PC-9 (cell line): Measurements from ENCODE around the gene SULT4A1. TPM values are rescaled to one million over a fixed set of nuclear protein-coding genes. Genes with fewer than 3 reads are reported as not detected.

Source experiments
- BruUV-seq: library from RNA; stranded (reverse); fragments of 400-500 nt; replicated peaks from 2 replicates; lab custom pipeline; 2021; lab: Mats Ljungman, UMichigan
- CTCF ChIA-PET: fragments of 300-600 bp; sonication (Branson Sonifier 250); formaldehyde crosslinking; loops from one replicate; lab custom pipeline; 2022; ENCODE audit warnings: antibody characterized with exemption; lab: Charles Lee
- POLR2A ChIA-PET: fragments of 300-600 bp; sonication (Branson Sonifier 250); formaldehyde crosslinking; loops from one replicate; lab custom pipeline; 2022; ENCODE audit warnings: antibody characterized with exemption; ENCODE audit not compliant: unreplicated experiment; lab: Charles Lee
- DNase-seq, 2 experiments: peaks; one replicate each; pipeline versions ENCODE4 v3.0.0 to v3.0.0-alpha.2; 2015 to 2022; ENCODE audit warnings: mixed read lengths in 1 of 2
- H2AFZ ChIP-seq: fragments of 200-600 bp; sonication (generic); 2 replicates; pipeline ENCODE4 v1.8.1; 2017; ENCODE audit warnings: antibody characterized with exemption
- H3F3A ChIP-seq: fragments of 200-600 bp; sonication (generic); 2 replicates; pipeline ENCODE4 v1.8.1; 2017; ENCODE audit warnings: antibody characterized with exemption, mild to moderate bottlenecking, low read depth; ENCODE audit not compliant: insufficient read depth
- H3K27ac ChIP-seq: fragments of 200-600 bp; sonication (generic); 2 replicates; pipeline ENCODE4 v1.6.1; 2016; ENCODE audit warnings: mixed run types
- H3K27me3 ChIP-seq: fragments of 200-600 bp; sonication (generic); 2 replicates; pipeline ENCODE4 v1.6.1; 2016; ENCODE audit warnings: low read depth, mixed run types; ENCODE audit not compliant: insufficient read depth
- H3K36me3 ChIP-seq: fragments of 200-600 bp; sonication (generic); 2 replicates; pipeline ENCODE4 v1.6.1; 2016; ENCODE audit warnings: low read depth, mixed run types
- H3K4me1 ChIP-seq: fragments of 200-600 bp; sonication (generic); replicated peaks from 2 replicates; pipeline ENCODE4 v1.6.1; 2016; ENCODE audit warnings: mixed run types; ENCODE audit not compliant: insufficient read depth
- H3K4me2 ChIP-seq: fragments of 200-600 bp; sonication (generic); 2 replicates; pipeline ENCODE4 v1.6.1; 2017; ENCODE audit warnings: mixed run types
- H3K4me3 ChIP-seq: fragments of 200-600 bp; sonication (generic); 2 replicates; pipeline ENCODE4 v1.6.1; 2016; ENCODE audit warnings: mixed run types
- H3K79me2 ChIP-seq: fragments of 200-600 bp; sonication (generic); 2 replicates; pipeline ENCODE4 v1.6.1; 2017; ENCODE audit warnings: low read depth, mixed run types
- H3K9me2 ChIP-seq: fragments of 200-600 bp; sonication (generic); 2 replicates; pipeline ENCODE4 v1.8.1; 2017; ENCODE audit warnings: mild to moderate bottlenecking; ENCODE audit not compliant: insufficient read depth
- H3K9me3 ChIP-seq: fragments of 200-600 bp; sonication (generic); 2 replicates; pipeline ENCODE4 v1.8.1; 2016; ENCODE audit warnings: low read depth; ENCODE audit not compliant: insufficient read depth
- H4K20me1 ChIP-seq: fragments of 200-600 bp; sonication (generic); 2 replicates; pipeline ENCODE4 v1.8.1; 2017; ENCODE audit not compliant: insufficient read depth
- EZH2 ChIP-seq: fragments of 200-600 bp; sonication (generic); IDR thresholded peaks from 2 replicates; pipeline ENCODE4 v1.8.0; 2017; ENCODE audit warnings: antibody characterized with exemption, low read depth
- intact Hi-C: fragments of 100-400 bp; cut with micrococcal nuclease; formaldehyde crosslinking; loops from one replicate; pipeline ENCODE4 v1.10.0; 2022; ENCODE audit not compliant: unreplicated experiment
- total RNA-seq: library from RNA; stranded (reverse); gene quantifications from 2 replicates; pipeline ENCODE4 v1.2.3, GENCODE V29; 2021
- TF ChIP-seq, protein P1 (sequence below): fragments of 200-600 bp; sonication (generic); conservative IDR thresholded peaks from 2 replicates; pipeline ENCODE4 v1.6.1; 2017; ENCODE audit warnings: mixed run types, antibody characterized with exemption, mild to moderate bottlenecking, moderate library complexity

The SULT4A1 gene
- total RNA-seq, 1 experiment from 2014 or later: 3.4 TPM

DNA sequence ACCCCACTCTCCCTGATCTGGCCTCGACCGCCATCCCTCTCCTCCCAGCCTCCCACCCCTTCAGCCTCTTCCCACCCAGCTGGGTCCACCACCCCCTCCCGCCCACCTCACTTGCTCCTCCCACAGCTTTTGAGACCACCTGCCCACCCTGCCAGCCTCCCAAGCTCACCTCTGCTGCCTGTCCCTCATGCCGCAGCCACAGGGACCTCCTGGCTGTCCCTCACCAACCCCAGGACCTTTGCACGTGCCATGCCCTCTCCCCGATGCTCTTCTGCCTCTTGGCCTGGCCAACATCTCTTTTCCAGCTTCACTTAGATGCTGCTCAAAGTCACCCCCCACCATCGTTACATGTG, 23.0 kb upstream of the SULT4A1 start:
- no peaks in the 10 kb centered on the region for H3K79me2 ChIP-seq
- H3K9me2 ChIP-seq: no peaks in the 10 kb centered on the region
- H3K4me3 ChIP-seq: no peak overlapping the region
- ChIA-PET CTCF (interaction anchor here (0.6 to 0.7 kb wide), 2 partner anchors 35 to 61 kb away, joined by 4 to 5 read pairs; no protein-coding TSS in a partner anchor), POLR2A (interaction anchor here (0.7 kb wide), 2 partner anchors 9 to 482 kb away, joined by 3 to 4 read pairs; no protein-coding TSS in a partner anchor)
- H2AFZ ChIP-seq: no peak overlapping the region
- H3K27ac ChIP-seq: no peak overlapping the region
- no peak for DNase-seq
- intact Hi-C loops: loop anchor here (5.0 kb wide), 1 partner anchor 62 kb away; no protein-coding TSS in a partner anchor
- no peak for TF ChIP-seq EZH2
- TF ChIP-seq, protein P1, sequence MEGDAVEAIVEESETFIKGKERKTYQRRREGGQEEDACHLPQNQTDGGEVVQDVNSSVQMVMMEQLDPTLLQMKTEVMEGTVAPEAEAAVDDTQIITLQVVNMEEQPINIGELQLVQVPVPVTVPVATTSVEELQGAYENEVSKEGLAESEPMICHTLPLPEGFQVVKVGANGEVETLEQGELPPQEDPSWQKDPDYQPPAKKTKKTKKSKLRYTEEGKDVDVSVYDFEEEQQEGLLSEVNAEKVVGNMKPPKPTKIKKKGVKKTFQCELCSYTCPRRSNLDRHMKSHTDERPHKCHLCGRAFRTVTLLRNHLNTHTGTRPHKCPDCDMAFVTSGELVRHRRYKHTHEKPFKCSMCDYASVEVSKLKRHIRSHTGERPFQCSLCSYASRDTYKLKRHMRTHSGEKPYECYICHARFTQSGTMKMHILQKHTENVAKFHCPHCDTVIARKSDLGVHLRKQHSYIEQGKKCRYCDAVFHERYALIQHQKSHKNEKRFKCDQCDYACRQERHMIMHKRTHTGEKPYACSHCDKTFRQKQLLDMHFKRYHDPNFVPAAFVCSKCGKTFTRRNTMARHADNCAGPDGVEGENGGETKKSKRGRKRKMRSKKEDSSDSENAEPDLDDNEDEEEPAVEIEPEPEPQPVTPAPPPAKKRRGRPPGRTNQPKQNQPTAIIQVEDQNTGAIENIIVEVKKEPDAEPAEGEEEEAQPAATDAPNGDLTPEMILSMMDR: peak; percentile 53; the same call in 1 of the 2 replicates
- H3F3A ChIP-seq: no peaks in the 10 kb centered on the region
- H3K9me3 ChIP-seq: no peaks in the 10 kb centered on the region
- no peaks in the 10 kb centered on the region for H4K20me1 ChIP-seq
- no TSS peak for BruUV-seq
- no peak overlapping the region for H3K4me2 ChIP-seq
- peaks cover 35% of the 10 kb centered on the region for H3K27me3 ChIP-seq
- H3K36me3 ChIP-seq: no peaks in the 10 kb centered on the region
- no peaks in the 10 kb centered on the region for H3K4me1 ChIP-seq

DNA sequence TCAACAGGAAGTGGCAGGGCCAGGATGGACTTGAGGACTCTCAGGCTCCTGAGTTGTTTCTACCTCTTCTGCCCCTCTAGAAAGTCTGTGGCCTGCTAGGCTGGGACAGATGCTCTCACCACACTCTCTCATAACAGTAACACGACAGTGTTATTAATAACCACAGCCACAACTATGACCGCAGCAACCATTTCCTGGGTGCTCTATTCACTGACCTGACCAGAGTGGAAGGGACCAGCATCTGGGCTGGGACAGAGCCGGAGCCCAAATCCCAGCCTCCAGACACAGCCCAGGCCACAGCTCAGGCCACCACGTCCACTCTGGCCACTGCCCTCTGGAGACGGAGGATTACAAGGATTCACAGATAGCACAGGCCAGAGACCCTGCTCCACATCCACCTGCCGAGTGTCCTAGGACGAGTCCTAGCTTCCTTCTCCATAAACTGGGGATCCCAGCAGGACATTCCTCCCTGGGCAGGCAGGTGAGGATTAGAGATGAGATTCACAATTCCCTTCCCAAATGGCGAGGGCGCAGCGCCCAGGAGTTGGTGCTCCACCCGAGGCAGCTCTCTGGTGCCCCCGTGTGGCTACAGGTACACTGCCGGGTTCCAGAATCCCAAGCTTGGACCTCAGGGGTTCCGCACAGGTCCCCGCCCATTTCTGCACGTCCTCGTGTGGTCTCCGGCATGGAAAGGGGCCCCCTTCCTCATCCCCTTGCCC, 22.4 kb upstream of the SULT4A1 start:
- no peaks in the 10 kb centered on the region for H3K9me3 ChIP-seq
- H3K4me2 ChIP-seq: no peak overlapping the region
- H3K79me2 ChIP-seq: no peaks in the 10 kb centered on the region
- BruUV-seq: no TSS peak
- H3K4me3 ChIP-seq: no peak overlapping the region
- H3K27ac ChIP-seq: no peak overlapping the region
- CTCF ChIA-PET: interaction anchor here (0.7 to 0.8 kb wide), 3 partner anchors 8 to 72 kb away, joined by 3 to 4 read pairs (median 4); no protein-coding TSS in a partner anchor
- H3K9me2 ChIP-seq: no peaks in the 10 kb centered on the region
- no peak for TF ChIP-seq EZH2
- TF ChIP-seq, protein P1: peak; percentile 91
- POLR2A ChIA-PET: interaction anchor here (0.7 kb wide), 2 partner anchors 10 to 482 kb away, joined by 3 to 4 read pairs; no protein-coding TSS in a partner anchor
- no peak overlapping the region for H2AFZ ChIP-seq
- H3K27me3 ChIP-seq: peaks cover 35% of the 10 kb centered on the region
- intact Hi-C loops: loop anchor here (5.0 kb wide), 1 partner anchor 63 kb away; no protein-coding TSS in a partner anchor
- H4K20me1 ChIP-seq: no peaks in the 10 kb centered on the region
- no peaks in the 10 kb centered on the region for H3K36me3 ChIP-seq
- peak in 1 of 2 experiments; percentile 60 for DNase-seq
- H3F3A ChIP-seq: no peaks in the 10 kb centered on the region
- no peaks in the 10 kb centered on the region for H3K4me1 ChIP-seq

DNA sequence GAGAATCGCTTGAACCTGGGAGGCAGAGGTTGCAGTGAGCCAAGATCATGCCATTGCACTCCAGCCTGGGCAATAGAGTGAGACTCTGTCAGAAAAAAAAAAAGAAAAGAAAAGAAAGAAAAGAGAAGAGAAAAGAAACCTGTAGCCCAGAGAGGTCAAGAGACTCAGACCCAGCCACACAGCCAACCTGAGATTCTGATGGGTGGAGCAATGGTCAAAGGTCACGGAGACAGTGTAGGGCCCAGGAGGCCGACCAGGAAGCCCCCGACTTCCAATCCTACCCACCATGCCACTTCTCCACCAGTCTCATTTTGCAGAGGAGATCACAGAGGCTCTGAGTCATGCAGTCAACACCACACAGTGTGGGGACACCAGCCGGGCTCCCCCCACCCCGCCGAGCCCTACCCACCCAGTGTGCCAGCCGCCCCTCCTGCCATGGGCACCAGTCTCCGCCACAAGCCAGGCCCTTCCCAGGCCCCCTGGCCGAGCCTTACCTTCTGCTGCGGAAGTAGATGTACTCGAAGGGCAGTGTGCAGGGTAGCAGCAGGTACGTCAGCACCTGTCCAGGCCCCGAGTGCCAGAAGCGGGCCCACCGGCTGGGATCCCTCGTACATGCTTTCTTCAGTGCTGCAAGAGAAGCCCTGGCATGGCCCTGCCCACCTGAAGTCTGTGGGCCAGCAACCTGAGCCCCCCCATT, 21.6 kb upstream of the SULT4A1 start:
- Histone ChIP-seq H4K20me1 (no peaks in the 10 kb centered on the region), H3K9me3 (no peaks in the 10 kb centered on the region), H3K4me2 (no peak overlapping the region), H3K36me3 (no peaks in the 10 kb centered on the region), H3K9me2 (no peaks in the 10 kb centered on the region), H3K27me3 (peaks cover 41% of the 10 kb centered on the region), H3K27ac (no peak overlapping the region), H2AFZ (no peak overlapping the region), H3F3A (no peaks in the 10 kb centered on the region), H3K4me1 (no peaks in the 10 kb centered on the region), H3K4me3 (no peak overlapping the region), H3K79me2 (no peaks in the 10 kb centered on the region)
- ChIA-PET POLR2A (no interaction called here), CTCF (interaction anchor here (0.6 to 1.1 kb wide), 8 partner anchors 9 to 618 kb away, joined by 3 to 9 read pairs (median 4); no protein-coding TSS in a partner anchor)
- TF ChIP-seq, protein P1: no peak
- no peak for TF ChIP-seq EZH2
- BruUV-seq: no TSS peak
- DNase-seq: no peak
- intact Hi-C loops: no loop called here
